ENCODE results near the gene PTPRU. TPM values are rescaled to one million over a fixed set of nuclear protein-coding genes. Genes with fewer than 3 reads are reported as not detected.
A peak's percentile ranks its signal among the peaks of the same experiment; 100 is the strongest.

PTPRU gene
- total RNA-seq, 1 experiment from 2014 or later, result 6.8 TPM

- intact Hi-C loops (cut with micrococcal nuclease; ENCODE audit: unreplicated experiment), result loop anchor here (10.0 kb wide), 1 partner anchor 108 kb away; the partner anchor contains the start of genes MECR and PTPRU
- CTCF ChIA-PET, result no interaction called here
These were observed 106.7 kb downstream of the PTPRU start for GRCh38 chr1:29342983-29343382.

GRCh38 chr1:29343476-29343875 lies 107.2 kb downstream of the PTPRU start:
- peaks cover 5% of the 10 kb centered on the region for H3K27me3 ChIP-seq (replicated peaks; ENCODE audit: insufficient read depth, low read depth, low read length, poor library complexity)
- no peak overlapping the region for H3K27ac ChIP-seq (ENCODE audit: low read depth, low read length, poor library complexity, severe bottlenecking)
- no peak for DNase-seq (ENCODE audit: low spot score)
- TF ChIP-seq CTCF (conservative IDR thresholded peaks at IDR 0.05; ENCODE audit: low read depth, low read length) (no peak), EZH2 (IDR thresholded peaks at IDR 0.05; ENCODE audit: borderline replicate concordance, low read depth, low read length, poor library complexity, severe bottlenecking) (no peak)
- POLR2A ChIA-PET (ENCODE audit: low non-redundant PET), result no interaction called here
- no peaks in the 10 kb centered on the region for H3K4me1 ChIP-seq (ENCODE audit: insufficient read depth, low read length, poor library complexity, severe bottlenecking)
- intact Hi-C loops (cut with micrococcal nuclease; ENCODE audit: unreplicated experiment), result loop anchor here (10.0 kb wide), 1 partner anchor 109 kb away; the partner anchor contains the start of genes MECR and PTPRU
- no peaks in the 10 kb centered on the region for H3K9me3 ChIP-seq (ENCODE audit: low read depth, low read length, poor library complexity, severe bottlenecking)
- no TSS peak for BruUV-seq (replicated peaks)
- CTCF ChIA-PET, result no interaction called here
- no peak overlapping the region for H3K4me3 ChIP-seq (ENCODE audit: low read depth, low read length, poor library complexity, severe bottlenecking)
- no peaks in the 10 kb centered on the region for H3K36me3 ChIP-seq (ENCODE audit: insufficient read depth, low read length, poor library complexity, severe bottlenecking)

More at GRCh38 chr1:29342983-29343382, 106.7 kb downstream of the PTPRU start:
- Histone ChIP-seq H3K4me1 (ENCODE audit: insufficient read depth, low read length, poor library complexity, severe bottlenecking) (no peaks in the 10 kb centered on the region), H3K9me3 (ENCODE audit: low read depth, low read length, poor library complexity, severe bottlenecking) (no peaks in the 10 kb centered on the region), H3K36me3 (ENCODE audit: insufficient read depth, low read length, poor library complexity, severe bottlenecking) (no peaks in the 10 kb centered on the region), H3K27ac (ENCODE audit: low read depth, low read length, poor library complexity, severe bottlenecking) (no peak overlapping the region), H3K27me3 (replicated peaks; ENCODE audit: insufficient read depth, low read depth, low read length, poor library complexity) (peaks cover 5% of the 10 kb centered on the region), H3K4me3 (ENCODE audit: low read depth, low read length, poor library complexity, severe bottlenecking) (no peak overlapping the region)
- POLR2A ChIA-PET (ENCODE audit: low non-redundant PET), result no interaction called here
- DNase-seq (ENCODE audit: low spot score), result no peak
- TF ChIP-seq EZH2 (IDR thresholded peaks at IDR 0.05; ENCODE audit: borderline replicate concordance, low read depth, low read length, poor library complexity, severe bottlenecking), result no peak
- no peak for TF ChIP-seq CTCF (conservative IDR thresholded peaks at IDR 0.05; ENCODE audit: low read depth, low read length)
- BruUV-seq (replicated peaks), result no TSS peak

- Histone ChIP-seq H3K36me3 (ENCODE audit: insufficient read depth, low read length, poor library complexity, severe bottlenecking) (no peaks in the 10 kb centered on the region), H3K27ac (ENCODE audit: low read depth, low read length, poor library complexity, severe bottlenecking) (no peak overlapping the region), H3K4me1 (ENCODE audit: insufficient read depth, low read length, poor library complexity, severe bottlenecking) (no peaks in the 10 kb centered on the region), H3K27me3 (replicated peaks; ENCODE audit: insufficient read depth, low read depth, low read length, poor library complexity) (peaks cover 5% of the 10 kb centered on the region), H3K9me3 (ENCODE audit: low read depth, low read length, poor library complexity, severe bottlenecking) (no peaks in the 10 kb centered on the region), H3K4me3 (ENCODE audit: low read depth, low read length, poor library complexity, severe bottlenecking) (no peak overlapping the region)
- TF ChIP-seq CTCF (conservative IDR thresholded peaks at IDR 0.05; ENCODE audit: low read depth, low read length) (peak; percentile 30; the same call in 1 of the 2 replicates), EZH2 (IDR thresholded peaks at IDR 0.05; ENCODE audit: borderline replicate concordance, low read depth, low read length, poor library complexity, severe bottlenecking) (no peak)
- ChIA-PET CTCF (no interaction called here), POLR2A (ENCODE audit: low non-redundant PET) (no interaction called here)
- intact Hi-C loops (cut with micrococcal nuclease; ENCODE audit: unreplicated experiment), result loop anchor here (10.0 kb wide), 1 partner anchor 109 kb away; the partner anchor contains the start of genes MECR and PTPRU
- no peak for DNase-seq (ENCODE audit: low spot score)
- BruUV-seq (replicated peaks), result no TSS peak
These were observed 107.6 kb downstream of the PTPRU start for GRCh38 chr1:29343908-29344307.

Data from A673 (cell line).